DND-41 (cell line): ENCODE data around the gene GRID2.

Experiments
- ATAC-seq: fragments of 200-7000 bp; cut with Tn5 transposase; 3 replicates; pipeline ENCODE4 v1.9.1; 2021; ENCODE audit warnings: low read depth; ENCODE audit not compliant: insufficient read depth
- DNase-seq: peaks from one replicate; pipeline ENCODE4 v3.0.0-alpha.2; 2020
- H2AFZ ChIP-seq: 2 replicates; pipeline ENCODE4 v1.6.0; 2012; ENCODE audit warnings: low read depth, low read length
- H3K27ac ChIP-seq: 2 replicates; pipeline ENCODE4 v1.5.1; 2012; ENCODE audit warnings: low read length, inconsistent platforms
- H3K27me3 ChIP-seq: fragments of 200-600 bp; sonication (generic); 2 replicates; pipeline ENCODE4 v1.6.0; 2012; ENCODE audit warnings: low read length, mild to moderate bottlenecking, inconsistent platforms; ENCODE audit not compliant: insufficient read depth, poor library complexity
- H3K36me3 ChIP-seq: 2 replicates; pipeline ENCODE4 v1.5.1; 2012; ENCODE audit warnings: low read length, inconsistent platforms; ENCODE audit not compliant: insufficient read depth
- H3K4me1 ChIP-seq: 2 replicates; pipeline ENCODE4 v1.5.1; 2012; ENCODE audit warnings: mild to moderate bottlenecking, low read length; ENCODE audit not compliant: insufficient read depth
- H3K4me2 ChIP-seq: 2 replicates; pipeline ENCODE4 v1.6.0; 2012; ENCODE audit warnings: mild to moderate bottlenecking, moderate library complexity, low read length, inconsistent platforms; ENCODE audit not compliant: insufficient read depth
- H3K4me3 ChIP-seq, 2 experiments: fragments of 200-600 bp in 1 of 2; shearing (Covaris generic) in 1 of 2; 2 replicates each; pipeline ENCODE4 v1.5.1; 2012 to 2016; ENCODE audit warnings: inconsistent platforms in 2 of 2, low read length in 2 of 2, mild to moderate bottlenecking in 2 of 2, low read depth in 1 of 2, moderate library complexity in 1 of 2
- H3K79me2 ChIP-seq: 2 replicates; pipeline ENCODE4 v1.6.0; 2012; ENCODE audit warnings: low read length, inconsistent platforms; ENCODE audit not compliant: insufficient read depth
- H3K9ac ChIP-seq: 2 replicates; pipeline ENCODE4 v1.6.0; 2012; ENCODE audit warnings: low read depth, mild to moderate bottlenecking, inconsistent platforms, low read length, moderate library complexity
- H3K9me3 ChIP-seq: 2 replicates; pipeline ENCODE4 v1.5.1; 2012; ENCODE audit warnings: low read length, moderate library complexity, mild to moderate bottlenecking, inconsistent platforms; ENCODE audit not compliant: insufficient read depth, severe bottlenecking
- H4K20me1 ChIP-seq: 2 replicates; pipeline ENCODE4 v1.6.0; 2012; ENCODE audit warnings: low read length; ENCODE audit not compliant: insufficient read depth
- CTCF ChIP-seq: IDR thresholded peaks from 2 replicates; pipeline ENCODE4 v1.5.1; 2012; ENCODE audit warnings: borderline replicate concordance, low read length, moderate library complexity, mild to moderate bottlenecking; ENCODE audit not compliant: poor library complexity, severe bottlenecking; ENCODE audit errors: extremely low read depth
- EZH2 ChIP-seq: IDR thresholded peaks from 3 replicates; pipeline ENCODE4 v1.6.1; 2012; ENCODE audit warnings: borderline replicate concordance, low read depth, mild to moderate bottlenecking, moderate library complexity, low read length, inconsistent platforms; ENCODE audit not compliant: severe bottlenecking

GRID2 gene

DNA sequence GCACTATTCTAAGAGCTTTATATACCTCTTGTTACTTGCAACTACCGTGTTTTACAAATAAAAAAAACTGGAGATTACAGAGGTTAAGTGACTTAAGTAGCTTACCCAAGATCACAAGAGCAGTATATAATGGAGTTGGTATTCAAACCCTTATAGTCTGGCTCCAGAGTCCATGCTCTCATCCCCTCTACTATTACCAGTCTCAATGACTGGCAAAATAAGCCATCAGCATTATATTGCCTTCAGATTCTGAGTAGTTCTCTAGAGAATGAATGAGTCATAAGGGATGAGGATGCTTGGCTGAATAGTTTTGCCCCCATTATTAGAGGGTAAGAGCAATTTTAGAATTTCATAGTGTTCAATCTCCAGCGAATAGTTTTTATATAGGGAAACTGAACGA is 1354.7 kb downstream of the GRID2 start:
- TF ChIP-seq CTCF = no peak
- no peak for TF ChIP-seq EZH2
- H3K27me3 ChIP-seq = no peaks in the 10 kb centered on the region
- ATAC-seq (no peak), DNase-seq (no peak)
- H3K4me2 ChIP-seq = no peak overlapping the region
- H3K4me1 ChIP-seq = no peaks in the 10 kb centered on the region
- no peaks in the 10 kb centered on the region for H4K20me1 ChIP-seq
- no peak overlapping the region for H3K27ac ChIP-seq
- H3K79me2 ChIP-seq = no peaks in the 10 kb centered on the region
- H3K9me3 ChIP-seq = no peaks in the 10 kb centered on the region
- H3K36me3 ChIP-seq = no peaks in the 10 kb centered on the region
- no peak overlapping the region for H3K4me3 ChIP-seq
- H3K9ac ChIP-seq = no peak overlapping the region
- H2AFZ ChIP-seq = no peak overlapping the region

GRCh38 chr4:93659629-93660028 is 1355.9 kb downstream of the GRID2 start:
- Histone ChIP-seq H3K79me2 (no peaks in the 10 kb centered on the region), H3K4me3 (no peak overlapping the region), H3K27me3 (no peaks in the 10 kb centered on the region), H3K4me2 (no peak overlapping the region), H3K27ac (no peak overlapping the region), H4K20me1 (no peaks in the 10 kb centered on the region), H3K9ac (no peak overlapping the region), H3K36me3 (no peaks in the 10 kb centered on the region), H3K4me1 (no peaks in the 10 kb centered on the region), H3K9me3 (no peaks in the 10 kb centered on the region), H2AFZ (no peak overlapping the region)
- ATAC-seq = no peak
- TF ChIP-seq EZH2 (no peak), CTCF (no peak)
- no peak for DNase-seq

DNA sequence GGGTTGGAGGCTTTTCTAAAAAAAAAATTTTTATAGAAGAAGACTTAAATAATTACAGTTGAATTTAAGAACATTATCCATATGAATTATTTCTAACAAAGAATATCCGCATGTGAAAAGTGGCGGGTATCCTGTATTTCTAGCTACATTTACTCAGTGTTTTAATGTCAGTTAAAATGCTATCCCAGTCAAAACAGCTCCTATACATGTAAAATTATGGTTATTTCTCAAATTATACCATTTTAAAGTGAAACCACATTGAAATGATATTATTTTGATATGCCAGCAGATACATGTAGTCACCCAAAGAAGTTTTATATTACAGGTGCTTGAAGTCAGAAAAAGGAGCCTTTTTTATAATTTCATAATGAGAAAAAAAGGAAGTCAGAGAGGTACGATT is 1356.3 kb downstream of the GRID2 start:
- no peak overlapping the region for H3K4me3 ChIP-seq
- H2AFZ ChIP-seq = no peak overlapping the region
- no peaks in the 10 kb centered on the region for H3K79me2 ChIP-seq
- no peaks in the 10 kb centered on the region for H3K4me1 ChIP-seq
- H3K9ac ChIP-seq = no peak overlapping the region
- H3K4me2 ChIP-seq = no peak overlapping the region
- no peak for ATAC-seq
- H3K27me3 ChIP-seq = no peaks in the 10 kb centered on the region
- H3K9me3 ChIP-seq = no peaks in the 10 kb centered on the region
- DNase-seq = no peak
- no peak overlapping the region for H3K27ac ChIP-seq
- no peak for TF ChIP-seq CTCF
- TF ChIP-seq EZH2 = no peak
- H4K20me1 ChIP-seq = no peaks in the 10 kb centered on the region
- H3K36me3 ChIP-seq = no peaks in the 10 kb centered on the region

DNA sequence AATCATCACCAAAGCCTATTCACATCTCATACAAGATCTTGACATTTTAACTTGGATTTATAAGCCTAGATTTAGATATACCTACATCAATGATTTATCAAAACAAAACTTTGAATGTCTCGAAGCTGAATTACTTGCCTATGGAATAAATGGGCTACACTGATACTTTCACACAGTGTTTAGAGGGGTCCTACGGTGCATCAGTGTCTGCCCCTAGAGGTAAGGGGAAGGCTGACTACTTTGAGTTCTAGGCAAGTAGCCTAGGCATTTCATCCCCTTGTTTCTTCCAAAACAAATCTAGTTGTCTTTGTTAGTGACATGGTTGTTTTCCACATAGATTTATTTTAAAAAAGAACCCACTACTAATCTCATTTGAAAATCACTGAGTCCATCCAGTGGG is 1366.7 kb downstream of the GRID2 start:
- Histone ChIP-seq H3K27me3 (no peaks in the 10 kb centered on the region), H3K9me3 (no peaks in the 10 kb centered on the region), H3K36me3 (no peaks in the 10 kb centered on the region), H2AFZ (no peak overlapping the region), H3K79me2 (no peaks in the 10 kb centered on the region), H3K4me1 (no peaks in the 10 kb centered on the region), H3K4me3 (no peak overlapping the region), H4K20me1 (no peaks in the 10 kb centered on the region), H3K27ac (no peak overlapping the region), H3K4me2 (no peak overlapping the region), H3K9ac (no peak overlapping the region)
- ATAC-seq (no peak), DNase-seq (no peak)
- TF ChIP-seq CTCF (no peak), EZH2 (no peak)
